ENCODE results near the gene PLPPR2.

PLPPR2 gene

DNA sequence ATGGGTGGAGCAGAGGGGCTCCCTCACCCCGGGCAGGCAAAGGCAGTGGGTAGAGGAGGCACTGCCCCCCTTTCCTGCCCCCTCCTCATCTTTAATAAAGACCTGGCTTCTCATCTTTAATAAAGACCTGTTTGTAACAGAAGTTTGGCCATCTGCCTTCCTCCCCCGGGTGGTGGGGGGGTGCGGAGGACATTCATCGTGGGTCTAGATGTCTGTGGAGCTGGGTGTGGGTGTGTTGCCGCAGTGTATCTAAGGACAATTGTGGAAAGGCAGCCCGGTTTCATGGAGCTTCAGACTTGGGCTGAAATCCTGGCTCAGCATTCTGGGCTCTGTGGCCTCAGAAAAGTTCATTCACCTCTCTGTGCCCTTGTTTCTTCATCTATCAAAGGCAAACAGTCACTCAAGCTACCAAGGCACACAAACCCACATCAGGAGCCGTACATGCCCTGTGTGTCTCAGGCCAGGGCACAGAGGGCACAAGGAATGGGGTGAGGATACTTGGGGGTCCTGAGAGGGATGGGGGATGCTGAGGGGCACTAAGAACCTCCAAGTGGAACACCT lies 10.4 kb downstream of the PLPPR2 start:
- TF ChIP-seq, protein P1, sequence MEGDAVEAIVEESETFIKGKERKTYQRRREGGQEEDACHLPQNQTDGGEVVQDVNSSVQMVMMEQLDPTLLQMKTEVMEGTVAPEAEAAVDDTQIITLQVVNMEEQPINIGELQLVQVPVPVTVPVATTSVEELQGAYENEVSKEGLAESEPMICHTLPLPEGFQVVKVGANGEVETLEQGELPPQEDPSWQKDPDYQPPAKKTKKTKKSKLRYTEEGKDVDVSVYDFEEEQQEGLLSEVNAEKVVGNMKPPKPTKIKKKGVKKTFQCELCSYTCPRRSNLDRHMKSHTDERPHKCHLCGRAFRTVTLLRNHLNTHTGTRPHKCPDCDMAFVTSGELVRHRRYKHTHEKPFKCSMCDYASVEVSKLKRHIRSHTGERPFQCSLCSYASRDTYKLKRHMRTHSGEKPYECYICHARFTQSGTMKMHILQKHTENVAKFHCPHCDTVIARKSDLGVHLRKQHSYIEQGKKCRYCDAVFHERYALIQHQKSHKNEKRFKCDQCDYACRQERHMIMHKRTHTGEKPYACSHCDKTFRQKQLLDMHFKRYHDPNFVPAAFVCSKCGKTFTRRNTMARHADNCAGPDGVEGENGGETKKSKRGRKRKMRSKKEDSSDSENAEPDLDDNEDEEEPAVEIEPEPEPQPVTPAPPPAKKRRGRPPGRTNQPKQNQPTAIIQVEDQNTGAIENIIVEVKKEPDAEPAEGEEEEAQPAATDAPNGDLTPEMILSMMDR (IDR thresholded peaks at IDR 0.05): no peak
- TF ChIP-seq ZFX (IDR thresholded peaks at IDR 0.05; ENCODE audit: borderline replicate concordance): no peak
- H3K27ac ChIP-seq: no peak overlapping the region

DNA sequence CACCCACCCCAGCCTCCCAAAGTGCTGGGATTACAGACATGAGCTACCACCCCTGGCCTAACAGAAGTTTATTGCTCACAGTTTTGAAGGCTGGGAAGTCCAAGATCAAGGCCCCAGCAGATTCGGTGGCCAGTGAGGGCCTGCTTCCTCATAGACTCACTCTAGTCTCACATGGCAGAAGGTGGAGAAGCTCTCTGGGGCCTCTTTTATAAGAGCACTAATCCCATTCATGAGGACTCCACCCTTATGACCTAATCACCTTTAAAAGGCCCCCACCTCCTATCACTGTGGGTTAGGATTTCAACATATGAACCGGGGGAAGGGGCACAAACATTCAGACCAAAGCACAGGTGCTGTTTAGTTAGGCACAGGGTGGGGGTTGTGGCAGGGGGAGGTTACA lies 12.3 kb downstream of the PLPPR2 start:
- H3K27ac ChIP-seq: no peak overlapping the region
- TF ChIP-seq, protein P1 (IDR thresholded peaks at IDR 0.05): no peak
- no peak for TF ChIP-seq ZFX (IDR thresholded peaks at IDR 0.05; ENCODE audit: borderline replicate concordance)

DNA sequence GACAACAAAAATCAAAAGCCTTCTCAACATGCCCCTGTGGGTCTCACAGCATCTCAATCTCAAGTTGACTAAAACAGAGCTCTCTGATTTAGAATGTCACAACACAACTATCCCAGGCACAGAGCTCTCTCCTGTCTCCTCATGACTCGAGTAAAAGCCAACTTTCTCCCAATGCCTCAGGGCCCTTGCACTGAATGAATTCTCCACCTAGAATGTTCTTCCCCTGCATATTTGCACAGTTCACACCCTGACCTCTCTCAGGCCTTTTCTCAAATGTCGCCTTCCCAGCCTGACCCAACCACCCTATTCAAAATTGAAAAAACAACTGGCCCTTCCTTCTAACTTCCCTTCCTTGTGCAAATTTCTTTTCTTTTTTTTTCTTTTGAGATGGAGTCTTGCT lies 15.5 kb downstream of the PLPPR2 start:
- no peak overlapping the region for H3K27ac ChIP-seq
- TF ChIP-seq, protein P1 (IDR thresholded peaks at IDR 0.05): no peak
- TF ChIP-seq ZFX (IDR thresholded peaks at IDR 0.05; ENCODE audit: borderline replicate concordance): no peak

DNA sequence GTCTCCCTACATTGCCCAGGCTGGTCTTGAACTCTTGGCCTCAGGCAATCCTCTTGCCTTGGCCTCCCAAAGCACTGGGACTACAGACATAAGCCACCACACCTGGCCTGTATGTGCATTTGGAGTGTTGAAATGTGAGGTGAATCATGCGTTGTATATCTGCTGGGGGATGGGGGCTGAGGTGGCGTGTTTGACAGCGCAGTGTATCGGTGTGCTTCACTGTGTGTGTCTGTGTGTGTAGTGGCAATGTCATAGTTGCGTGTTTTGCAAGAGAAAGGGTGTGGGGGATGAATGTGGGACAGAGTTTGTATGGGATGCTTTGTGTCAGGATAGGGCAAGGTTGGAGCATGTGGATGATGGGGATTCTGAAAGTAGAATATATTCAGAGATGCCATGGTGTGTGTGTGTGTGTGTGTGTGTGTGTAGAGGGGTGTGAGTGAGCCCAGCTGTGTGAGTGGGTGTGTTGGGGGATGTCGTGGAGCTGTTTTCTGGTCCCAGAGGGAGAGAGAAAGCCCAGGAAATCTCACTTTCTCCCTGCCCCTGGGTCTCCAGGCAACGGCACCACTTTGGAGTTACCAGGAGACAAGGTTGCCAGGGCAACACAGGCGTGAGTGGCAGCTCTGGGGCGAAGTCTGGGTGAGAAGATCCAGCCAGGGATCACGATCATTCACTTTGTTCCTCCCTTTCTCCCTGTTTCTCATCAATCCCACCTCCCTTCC lies 18.1 kb downstream of the PLPPR2 start:
- peak overlapping the region; percentile 98 for H3K27ac ChIP-seq
- TF ChIP-seq, protein P1 (IDR thresholded peaks at IDR 0.05): no peak
- TF ChIP-seq ZFX (IDR thresholded peaks at IDR 0.05; ENCODE audit: borderline replicate concordance): no peak

DNA sequence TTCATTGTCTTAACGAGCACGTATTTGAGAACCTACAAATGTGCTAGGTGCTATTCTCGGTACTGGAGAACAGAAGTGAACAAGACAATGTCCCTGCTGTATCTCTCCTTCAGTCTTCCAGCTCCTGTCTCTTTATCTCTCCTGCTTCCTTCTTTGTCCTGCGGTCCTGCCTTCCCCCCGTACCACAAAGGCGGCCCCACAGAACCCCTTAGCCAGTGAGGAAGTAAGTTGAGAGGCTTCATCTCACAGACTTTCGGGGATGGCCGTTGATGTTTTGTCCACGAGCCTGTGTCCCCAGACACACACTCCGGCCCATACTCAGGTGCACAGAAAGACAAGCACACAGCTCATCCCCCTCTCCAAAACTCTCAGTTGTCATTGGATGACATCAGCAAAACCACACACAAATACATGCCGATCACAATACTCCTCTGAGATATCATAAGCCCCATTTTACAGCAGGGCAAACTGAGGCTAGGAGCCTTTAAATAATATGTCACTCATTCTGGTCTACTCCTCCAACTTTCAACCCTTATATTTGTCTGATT lies 18.7 kb downstream of the PLPPR2 start:
- TF ChIP-seq, protein P1 (IDR thresholded peaks at IDR 0.05): no peak
- no peak for TF ChIP-seq ZFX (IDR thresholded peaks at IDR 0.05; ENCODE audit: borderline replicate concordance)
- H3K27ac ChIP-seq: peak overlapping the region; percentile 98

DNA sequence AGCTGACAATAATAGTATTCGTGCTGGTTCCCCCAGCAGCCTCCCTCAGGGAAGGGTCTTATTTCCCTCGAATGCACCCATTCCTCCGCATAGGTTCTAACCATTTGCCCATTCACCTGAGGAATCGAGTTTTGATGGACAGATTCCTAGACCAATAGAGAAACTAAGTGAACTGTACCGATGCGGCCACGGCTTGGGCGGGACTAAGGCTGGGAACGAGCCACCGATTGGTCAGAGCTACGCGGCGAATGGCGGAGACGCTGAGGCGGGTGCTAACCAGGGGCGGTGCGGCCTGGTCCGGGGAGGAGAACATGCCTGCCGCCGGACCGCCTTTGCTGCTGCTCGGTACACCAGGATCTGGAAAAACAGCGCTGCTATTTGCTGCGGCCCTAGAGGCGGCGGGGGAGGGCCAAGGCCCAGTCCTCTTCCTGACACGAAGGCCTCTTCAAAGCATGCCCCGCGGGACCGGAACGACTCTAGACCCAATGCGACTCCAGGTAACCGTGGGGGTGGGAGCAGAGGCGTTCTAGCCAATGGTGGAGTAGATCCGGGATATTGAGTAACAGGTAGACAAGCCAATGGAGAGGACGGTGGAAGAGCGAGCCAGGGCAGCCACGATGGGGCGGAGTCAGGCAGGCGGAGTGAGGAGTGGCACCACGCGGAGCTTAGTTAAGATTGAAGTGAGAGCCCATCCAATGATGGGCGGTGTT lies 19.4 kb downstream of the PLPPR2 start, which contains the start of gene SWSAP1:
Gene SWSAP1, plus strand, starts transcription at position 234 of the 710 bp plus-strand sequence. Its CDS starts 15 bp downstream, at position 249.
- TF ChIP-seq, protein P1 (IDR thresholded peaks at IDR 0.05): no peak
- TF ChIP-seq ZFX (IDR thresholded peaks at IDR 0.05; ENCODE audit: borderline replicate concordance): no peak
- H3K27ac ChIP-seq: peak within 1 kb of the TSS; percentile 98

Measured in 22Rv1 (cell line).